ENCODE data around the gene MED22.
"Not testable (repeated sequence)": the region's sequence is repeated elsewhere in the genome, so short reads cannot be mapped to it uniquely, and the experiment has no call there.

DNA sequence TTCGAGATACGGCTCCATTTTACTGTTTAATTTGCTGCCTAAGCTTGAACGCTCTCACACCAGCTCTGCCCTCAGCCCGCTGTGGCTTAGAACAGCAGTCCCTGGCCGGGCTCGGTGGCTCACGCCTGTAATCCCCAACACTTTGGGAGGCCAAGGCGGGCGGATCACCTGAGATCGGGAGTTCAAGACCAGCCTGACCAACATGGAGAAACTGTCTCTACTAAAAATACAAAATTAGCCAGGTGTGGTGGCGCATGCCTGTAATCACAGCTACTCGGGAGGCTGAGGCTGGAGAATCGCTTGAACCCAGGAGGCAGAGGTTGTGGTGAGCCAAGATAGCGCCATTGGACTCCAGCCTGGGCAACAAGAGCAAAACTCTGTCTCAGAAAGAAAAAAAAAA is 29.3 kb upstream of the MED22 start:
- TF ChIP-seq, protein P1, sequence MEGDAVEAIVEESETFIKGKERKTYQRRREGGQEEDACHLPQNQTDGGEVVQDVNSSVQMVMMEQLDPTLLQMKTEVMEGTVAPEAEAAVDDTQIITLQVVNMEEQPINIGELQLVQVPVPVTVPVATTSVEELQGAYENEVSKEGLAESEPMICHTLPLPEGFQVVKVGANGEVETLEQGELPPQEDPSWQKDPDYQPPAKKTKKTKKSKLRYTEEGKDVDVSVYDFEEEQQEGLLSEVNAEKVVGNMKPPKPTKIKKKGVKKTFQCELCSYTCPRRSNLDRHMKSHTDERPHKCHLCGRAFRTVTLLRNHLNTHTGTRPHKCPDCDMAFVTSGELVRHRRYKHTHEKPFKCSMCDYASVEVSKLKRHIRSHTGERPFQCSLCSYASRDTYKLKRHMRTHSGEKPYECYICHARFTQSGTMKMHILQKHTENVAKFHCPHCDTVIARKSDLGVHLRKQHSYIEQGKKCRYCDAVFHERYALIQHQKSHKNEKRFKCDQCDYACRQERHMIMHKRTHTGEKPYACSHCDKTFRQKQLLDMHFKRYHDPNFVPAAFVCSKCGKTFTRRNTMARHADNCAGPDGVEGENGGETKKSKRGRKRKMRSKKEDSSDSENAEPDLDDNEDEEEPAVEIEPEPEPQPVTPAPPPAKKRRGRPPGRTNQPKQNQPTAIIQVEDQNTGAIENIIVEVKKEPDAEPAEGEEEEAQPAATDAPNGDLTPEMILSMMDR (IDR thresholded peaks at IDR 0.05 in 2 of 3, conservative IDR thresholded peaks at IDR 0.05 in 1 of 3; ENCODE audit: borderline replicate concordance in 1 of 3, insufficient read depth in 1 of 3, low read depth in 2 of 3, low read length in 2 of 3) = not testable (repeated sequence)
- not testable (repeated sequence) for TF ChIP-seq EZH2 (IDR thresholded peaks at IDR 0.05); EZH2phosphoT487 (IDR thresholded peaks at IDR 0.05; ENCODE audit: borderline replicate concordance); FOSL1 (IDR thresholded peaks at IDR 0.05; ENCODE audit: low read depth); RAD21 (IDR thresholded peaks at IDR 0.05; ENCODE audit: low read depth); POLR2AphosphoS5 (IDR thresholded peaks at IDR 0.05; ENCODE audit: low read depth, low read length); SIN3A (IDR thresholded peaks at IDR 0.05; ENCODE audit: low read depth); ELF1 (IDR thresholded peaks at IDR 0.05; ENCODE audit: borderline replicate concordance, low read depth); TCF7L2 (IDR thresholded peaks at IDR 0.05; ENCODE audit: borderline replicate concordance, extremely low read depth, insufficient read depth, insufficient read length); EGR1 (IDR thresholded peaks at IDR 0.05; ENCODE audit: low read depth); CEBPB (IDR thresholded peaks at IDR 0.05; ENCODE audit: low read depth); POLR2A (IDR thresholded peaks at IDR 0.05; ENCODE audit: borderline replicate concordance, extremely low read depth, insufficient read depth, insufficient read length)
- TF ChIP-seq, protein P2, sequence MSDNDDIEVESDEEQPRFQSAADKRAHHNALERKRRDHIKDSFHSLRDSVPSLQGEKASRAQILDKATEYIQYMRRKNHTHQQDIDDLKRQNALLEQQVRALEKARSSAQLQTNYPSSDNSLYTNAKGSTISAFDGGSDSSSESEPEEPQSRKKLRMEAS (IDR thresholded peaks at IDR 0.05) = not testable (repeated sequence)
- TF ChIP-seq, protein P3, sequence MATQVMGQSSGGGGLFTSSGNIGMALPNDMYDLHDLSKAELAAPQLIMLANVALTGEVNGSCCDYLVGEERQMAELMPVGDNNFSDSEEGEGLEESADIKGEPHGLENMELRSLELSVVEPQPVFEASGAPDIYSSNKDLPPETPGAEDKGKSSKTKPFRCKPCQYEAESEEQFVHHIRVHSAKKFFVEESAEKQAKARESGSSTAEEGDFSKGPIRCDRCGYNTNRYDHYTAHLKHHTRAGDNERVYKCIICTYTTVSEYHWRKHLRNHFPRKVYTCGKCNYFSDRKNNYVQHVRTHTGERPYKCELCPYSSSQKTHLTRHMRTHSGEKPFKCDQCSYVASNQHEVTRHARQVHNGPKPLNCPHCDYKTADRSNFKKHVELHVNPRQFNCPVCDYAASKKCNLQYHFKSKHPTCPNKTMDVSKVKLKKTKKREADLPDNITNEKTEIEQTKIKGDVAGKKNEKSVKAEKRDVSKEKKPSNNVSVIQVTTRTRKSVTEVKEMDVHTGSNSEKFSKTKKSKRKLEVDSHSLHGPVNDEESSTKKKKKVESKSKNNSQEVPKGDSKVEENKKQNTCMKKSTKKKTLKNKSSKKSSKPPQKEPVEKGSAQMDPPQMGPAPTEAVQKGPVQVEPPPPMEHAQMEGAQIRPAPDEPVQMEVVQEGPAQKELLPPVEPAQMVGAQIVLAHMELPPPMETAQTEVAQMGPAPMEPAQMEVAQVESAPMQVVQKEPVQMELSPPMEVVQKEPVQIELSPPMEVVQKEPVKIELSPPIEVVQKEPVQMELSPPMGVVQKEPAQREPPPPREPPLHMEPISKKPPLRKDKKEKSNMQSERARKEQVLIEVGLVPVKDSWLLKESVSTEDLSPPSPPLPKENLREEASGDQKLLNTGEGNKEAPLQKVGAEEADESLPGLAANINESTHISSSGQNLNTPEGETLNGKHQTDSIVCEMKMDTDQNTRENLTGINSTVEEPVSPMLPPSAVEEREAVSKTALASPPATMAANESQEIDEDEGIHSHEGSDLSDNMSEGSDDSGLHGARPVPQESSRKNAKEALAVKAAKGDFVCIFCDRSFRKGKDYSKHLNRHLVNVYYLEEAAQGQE (IDR thresholded peaks at IDR 0.05; ENCODE audit: low read depth) = not testable (repeated sequence)
